CD4-positive, alpha-beta T cell treated with Interleukin-15 for 1 hour (primary cell): Measurements from ENCODE around the gene DLGAP4.
A peak's percentile ranks its signal among the peaks of the same experiment; 100 is the strongest.
"Not testable (repeated sequence)": the region's sequence is repeated elsewhere in the genome, so short reads cannot be mapped to it uniquely, and the experiment has no call there.

Experiments
- DNase-seq: peaks from one replicate; pipeline ENCODE4 v3.0.0-alpha.2; 2020

DLGAP4 gene

GRCh38 chr20:36455972-36456625 is 150.0 kb downstream of the DLGAP4 start:
- no peak for DNase-seq

- peak; percentile 93 for DNase-seq
These were observed 154.8 kb downstream of the DLGAP4 start for GRCh38 chr20:36460648-36461599.

- DNase-seq: peak; percentile 41
These were observed 155.7 kb downstream of the DLGAP4 start for GRCh38 chr20:36461600-36462439.

- DNase-seq: peak; percentile 25
These were observed 156.5 kb downstream of the DLGAP4 start for GRCh38 chr20:36462440-36463211.

GRCh38 chr20:36463212-36464061 is 157.3 kb downstream of the DLGAP4 start:
- DNase-seq: no peak

GRCh38 chr20:36465109-36466080 is 159.3 kb downstream of the DLGAP4 start:
- DNase-seq: no peak

- no peak for DNase-seq
These were observed 159.9 kb downstream of the DLGAP4 start for GRCh38 chr20:36466089-36466488.

GRCh38 chr20:36467076-36467999 is 161.2 kb downstream of the DLGAP4 start:
- peak; percentile 43 for DNase-seq

- DNase-seq: no peak
These were observed 162.2 kb downstream of the DLGAP4 start for GRCh38 chr20:36468149-36469000.

GRCh38 chr20:36469973-36470372 is 163.8 kb downstream of the DLGAP4 start:
- no peak for DNase-seq

GRCh38 chr20:36471885-36472636 is 165.9 kb downstream of the DLGAP4 start:
- DNase-seq: no peak

GRCh38 chr20:36472637-36473090 is 166.5 kb downstream of the DLGAP4 start:
- no peak for DNase-seq

GRCh38 chr20:36473164-36473563 is 167.0 kb downstream of the DLGAP4 start:
- no peak for DNase-seq

GRCh38 chr20:36474563-36474962 is 168.4 kb downstream of the DLGAP4 start:
- no peak for DNase-seq

- DNase-seq: not testable (repeated sequence)
These were observed 168.9 kb downstream of the DLGAP4 start for GRCh38 chr20:36475054-36475453.

GRCh38 chr20:36477475-36477874 is 171.3 kb downstream of the DLGAP4 start:
- no peak for DNase-seq
